ENCODE data around the gene ZNF831.

Gene ZNF831

GRCh38 chr20:59177266-59178250 lies 13.9 kb downstream of the ZNF831 start:
- in situ Hi-C loops (cut with MboI; ENCODE audit: low sequenced_read_pairs) = no loop called here

- in situ Hi-C loops (cut with MboI; ENCODE audit: low sequenced_read_pairs) = no loop called here
Observed at GRCh38 chr20:59178983-59179595, 15.5 kb downstream of the ZNF831 start.

GRCh38 chr20:59179988-59180387 lies 16.4 kb downstream of the ZNF831 start:
- in situ Hi-C loops (cut with MboI; ENCODE audit: low sequenced_read_pairs) = no loop called here

GRCh38 chr20:59181936-59182335 lies 18.3 kb downstream of the ZNF831 start:
- in situ Hi-C loops (cut with MboI; ENCODE audit: low sequenced_read_pairs) = no loop called here

- in situ Hi-C loops (cut with MboI; ENCODE audit: low sequenced_read_pairs) = no loop called here
Observed at GRCh38 chr20:59182401-59183044, 18.9 kb downstream of the ZNF831 start.

- in situ Hi-C loops (cut with MboI; ENCODE audit: low sequenced_read_pairs) = no loop called here
Observed at GRCh38 chr20:59183751-59184150, 20.1 kb downstream of the ZNF831 start.

- in situ Hi-C loops (cut with MboI; ENCODE audit: low sequenced_read_pairs) = no loop called here
Observed at GRCh38 chr20:59184880-59185447, 21.3 kb downstream of the ZNF831 start.

GRCh38 chr20:59185809-59186208 lies 22.2 kb downstream of the ZNF831 start:
- in situ Hi-C loops (cut with MboI; ENCODE audit: low sequenced_read_pairs) = no loop called here

- in situ Hi-C loops (cut with MboI; ENCODE audit: low sequenced_read_pairs) = no loop called here
Observed at GRCh38 chr20:59190466-59190865, 26.8 kb downstream of the ZNF831 start.

- in situ Hi-C loops (cut with MboI; ENCODE audit: low sequenced_read_pairs) = no loop called here
Observed at GRCh38 chr20:59191036-59191755, 27.6 kb downstream of the ZNF831 start.

GRCh38 chr20:59191756-59192532 lies 28.3 kb downstream of the ZNF831 start:
- in situ Hi-C loops (cut with MboI; ENCODE audit: low sequenced_read_pairs) = no loop called here

- in situ Hi-C loops (cut with MboI; ENCODE audit: low sequenced_read_pairs) = no loop called here
Observed at GRCh38 chr20:59192533-59192896, 28.9 kb downstream of the ZNF831 start.

GRCh38 chr20:59193325-59193724 lies 29.7 kb downstream of the ZNF831 start:
- in situ Hi-C loops (cut with MboI; ENCODE audit: low sequenced_read_pairs) = no loop called here

GRCh38 chr20:59194023-59194935 lies 30.7 kb downstream of the ZNF831 start:
- in situ Hi-C loops (cut with MboI; ENCODE audit: low sequenced_read_pairs) = no loop called here

- in situ Hi-C loops (cut with MboI; ENCODE audit: low sequenced_read_pairs) = no loop called here
Observed at GRCh38 chr20:59195316-59195993, 31.8 kb downstream of the ZNF831 start.

GRCh38 chr20:59204165-59204894 lies 40.7 kb downstream of the ZNF831 start:
- in situ Hi-C loops (cut with MboI; ENCODE audit: low sequenced_read_pairs) = loop anchor here (10.0 to 25.0 kb wide), 3 partner anchors 120 to 717 kb away; partner anchors contain the start of genes GNAS and GNAS-AS1

GRCh38 chr20:59205044-59205443 lies 41.4 kb downstream of the ZNF831 start:
- in situ Hi-C loops (cut with MboI; ENCODE audit: low sequenced_read_pairs) = loop anchor here (10.0 to 25.0 kb wide), 3 partner anchors 120 to 718 kb away; partner anchors contain the start of genes GNAS and GNAS-AS1
